DOHH2 (cell line): ENCODE measurements around the gene ARHGAP44.
A peak's percentile ranks its signal among the peaks of the same experiment; 100 is the strongest.

Experiments used
- EZH2phosphoT487 ChIP-seq: fragments of 200-600 bp; sonication (generic); IDR thresholded peaks from 2 replicates; pipeline ENCODE4 v1.6.1; 2017; ENCODE audit warnings: borderline replicate concordance, mild to moderate bottlenecking, antibody characterized with exemption, low read length, moderate library complexity, mixed read lengths
- TF ChIP-seq, protein P1 (sequence below): fragments of 200-600 bp; sonication (generic); IDR thresholded peaks from one replicate; pipeline ENCODE4 v1.5.1; 2014; ENCODE audit warnings: antibody characterized with exemption, mild to moderate bottlenecking, low read depth, low read length; ENCODE audit not compliant: poor library complexity, severe bottlenecking

DNA sequence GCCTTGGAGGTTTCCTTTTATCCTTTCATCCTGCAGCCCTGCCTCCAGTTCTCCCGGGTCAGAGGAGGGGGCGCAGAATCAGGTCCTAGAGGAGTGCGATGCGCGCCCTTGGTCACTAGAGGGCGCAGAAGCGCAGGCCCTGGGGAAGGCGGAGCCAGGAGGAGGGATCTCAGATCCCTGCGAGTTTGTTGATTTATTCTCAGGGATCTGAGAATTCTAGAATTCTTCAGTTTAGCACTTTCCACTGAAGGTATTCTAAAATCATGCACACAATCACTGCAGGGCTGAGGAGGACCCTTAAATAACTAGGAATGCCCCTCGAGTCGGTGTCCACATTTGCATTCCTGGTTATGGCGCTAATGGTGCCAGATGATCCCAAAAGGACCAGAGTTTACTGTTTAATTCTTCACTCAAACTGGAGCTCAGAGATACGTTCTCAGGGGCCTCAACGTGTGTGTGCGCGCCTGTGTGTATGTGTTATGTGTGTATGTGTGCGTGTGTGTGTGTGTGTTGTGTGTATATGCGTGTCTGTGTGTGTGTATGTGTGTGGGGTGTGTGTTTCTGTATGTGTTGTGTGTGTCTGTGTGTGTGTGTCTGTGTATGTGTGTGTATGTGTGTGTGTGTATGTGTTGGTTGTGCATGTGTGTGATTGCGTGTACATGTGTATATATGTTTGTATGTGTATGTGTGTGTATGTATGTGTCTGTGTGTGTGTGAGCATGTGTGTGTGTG lies 235.4 kb downstream of the ARHGAP44 start:
- TF ChIP-seq, protein P1, sequence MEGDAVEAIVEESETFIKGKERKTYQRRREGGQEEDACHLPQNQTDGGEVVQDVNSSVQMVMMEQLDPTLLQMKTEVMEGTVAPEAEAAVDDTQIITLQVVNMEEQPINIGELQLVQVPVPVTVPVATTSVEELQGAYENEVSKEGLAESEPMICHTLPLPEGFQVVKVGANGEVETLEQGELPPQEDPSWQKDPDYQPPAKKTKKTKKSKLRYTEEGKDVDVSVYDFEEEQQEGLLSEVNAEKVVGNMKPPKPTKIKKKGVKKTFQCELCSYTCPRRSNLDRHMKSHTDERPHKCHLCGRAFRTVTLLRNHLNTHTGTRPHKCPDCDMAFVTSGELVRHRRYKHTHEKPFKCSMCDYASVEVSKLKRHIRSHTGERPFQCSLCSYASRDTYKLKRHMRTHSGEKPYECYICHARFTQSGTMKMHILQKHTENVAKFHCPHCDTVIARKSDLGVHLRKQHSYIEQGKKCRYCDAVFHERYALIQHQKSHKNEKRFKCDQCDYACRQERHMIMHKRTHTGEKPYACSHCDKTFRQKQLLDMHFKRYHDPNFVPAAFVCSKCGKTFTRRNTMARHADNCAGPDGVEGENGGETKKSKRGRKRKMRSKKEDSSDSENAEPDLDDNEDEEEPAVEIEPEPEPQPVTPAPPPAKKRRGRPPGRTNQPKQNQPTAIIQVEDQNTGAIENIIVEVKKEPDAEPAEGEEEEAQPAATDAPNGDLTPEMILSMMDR, result peak; percentile 95
- no peak for TF ChIP-seq EZH2phosphoT487
